ENCODE results near the gene ZFP64. TPM values are rescaled to one million over a fixed set of nuclear protein-coding genes. Genes with fewer than 3 reads are reported as not detected.
"Not testable (repeated sequence)": the region's sequence is repeated elsewhere in the genome, so short reads cannot be mapped to it uniquely, and the experiment has no call there.

ZFP64 gene
- total RNA-seq, 4 donors from 2014 or later, result 13.2 to 16.3 (median 13.4) TPM

- Histone ChIP-seq H3K4me1 (no peaks in the 10 kb centered on the region), H3K36me3 (no peaks in the 10 kb centered on the region), H3K4me3 (replicated peaks in 1 of 3) (no peak overlapping the region), H3K9me3 (no peaks in the 10 kb centered on the region), H3K27ac (no peak overlapping the region), H3K27me3 (no peaks in the 10 kb centered on the region)
- TF ChIP-seq POLR2A (IDR thresholded peaks at IDR 0.05), result no peak
- TF ChIP-seq, protein P1, sequence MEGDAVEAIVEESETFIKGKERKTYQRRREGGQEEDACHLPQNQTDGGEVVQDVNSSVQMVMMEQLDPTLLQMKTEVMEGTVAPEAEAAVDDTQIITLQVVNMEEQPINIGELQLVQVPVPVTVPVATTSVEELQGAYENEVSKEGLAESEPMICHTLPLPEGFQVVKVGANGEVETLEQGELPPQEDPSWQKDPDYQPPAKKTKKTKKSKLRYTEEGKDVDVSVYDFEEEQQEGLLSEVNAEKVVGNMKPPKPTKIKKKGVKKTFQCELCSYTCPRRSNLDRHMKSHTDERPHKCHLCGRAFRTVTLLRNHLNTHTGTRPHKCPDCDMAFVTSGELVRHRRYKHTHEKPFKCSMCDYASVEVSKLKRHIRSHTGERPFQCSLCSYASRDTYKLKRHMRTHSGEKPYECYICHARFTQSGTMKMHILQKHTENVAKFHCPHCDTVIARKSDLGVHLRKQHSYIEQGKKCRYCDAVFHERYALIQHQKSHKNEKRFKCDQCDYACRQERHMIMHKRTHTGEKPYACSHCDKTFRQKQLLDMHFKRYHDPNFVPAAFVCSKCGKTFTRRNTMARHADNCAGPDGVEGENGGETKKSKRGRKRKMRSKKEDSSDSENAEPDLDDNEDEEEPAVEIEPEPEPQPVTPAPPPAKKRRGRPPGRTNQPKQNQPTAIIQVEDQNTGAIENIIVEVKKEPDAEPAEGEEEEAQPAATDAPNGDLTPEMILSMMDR (IDR thresholded peaks at IDR 0.05), result no peak
- DNase-seq, result no peak
- intact Hi-C loops (cut with DNase I), result no loop called here
- 70 to 83% methylated on average over 1 of the region's 1 CpG for WGBS, 2 donors
These were observed 42.9 kb upstream of the ZFP64 start for GRCh38 chr20:52234302-52235045.

- intact Hi-C loops (cut with DNase I), result no loop called here
- H3K9me3 ChIP-seq, result no peaks in the 10 kb centered on the region
- H3K4me1 ChIP-seq, result no peaks in the 10 kb centered on the region
These were observed 39.7 kb upstream of the ZFP64 start for GRCh38 chr20:52231230-52231746.

GRCh38 chr20:52230409-52230808 is 38.8 kb upstream of the ZFP64 start:
- H3K27me3 ChIP-seq, result no peaks in the 10 kb centered on the region
- no peak overlapping the region for H3K4me3 ChIP-seq (replicated peaks in 1 of 3)
- DNase-seq, result no peak
- 67 to 72% methylated on average over 3 of the region's 3 CpGs for WGBS, 2 donors
- no peak overlapping the region for H3K27ac ChIP-seq
- no peaks in the 10 kb centered on the region for H3K4me1 ChIP-seq
- TF ChIP-seq, protein P1 (IDR thresholded peaks at IDR 0.05), result no peak
- no peak for TF ChIP-seq POLR2A (IDR thresholded peaks at IDR 0.05)
- no peaks in the 10 kb centered on the region for H3K9me3 ChIP-seq
- intact Hi-C loops (cut with DNase I), result no loop called here
- H3K36me3 ChIP-seq, result no peaks in the 10 kb centered on the region

More at GRCh38 chr20:52231230-52231746, 39.7 kb upstream of the ZFP64 start:
- no peak for DNase-seq
- no peak for TF ChIP-seq POLR2A (IDR thresholded peaks at IDR 0.05)
- TF ChIP-seq, protein P1 (IDR thresholded peaks at IDR 0.05), result no peak
- Histone ChIP-seq H3K27ac (no peak overlapping the region), H3K36me3 (no peaks in the 10 kb centered on the region), H3K27me3 (no peaks in the 10 kb centered on the region), H3K4me3 (replicated peaks in 1 of 3) (no peak overlapping the region)

DNA sequence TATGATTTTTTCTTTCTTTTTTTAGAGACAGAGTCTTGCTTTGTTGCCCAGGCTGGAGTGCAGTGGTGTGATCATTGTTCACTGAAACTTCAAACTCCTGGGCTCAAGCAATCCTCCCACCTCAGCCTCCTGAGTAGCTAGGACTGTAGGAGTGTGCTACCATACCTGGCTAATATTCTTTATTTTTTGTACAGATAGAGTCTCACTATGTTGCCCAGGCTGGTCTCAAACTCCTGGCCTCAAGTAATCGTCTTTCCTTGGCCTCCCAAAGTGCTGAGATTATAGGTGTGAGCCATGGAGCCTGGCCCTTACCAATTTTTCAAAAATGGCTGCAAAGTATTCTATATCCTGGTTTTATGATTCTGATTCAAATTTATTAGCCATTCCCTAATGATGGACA is 37.8 kb upstream of the ZFP64 start:
- DNase-seq; H3K36me3 ChIP-seq; intact Hi-C loops (cut with DNase I); H3K4me3 ChIP-seq (replicated peaks in 1 of 3); H3K27me3 ChIP-seq; H3K4me1 ChIP-seq; H3K27ac ChIP-seq; H3K9me3 ChIP-seq: not testable (repeated sequence)
- WGBS, 2 donors, result 74 to 94% methylated on average over 1 of the region's 1 CpG

DNA sequence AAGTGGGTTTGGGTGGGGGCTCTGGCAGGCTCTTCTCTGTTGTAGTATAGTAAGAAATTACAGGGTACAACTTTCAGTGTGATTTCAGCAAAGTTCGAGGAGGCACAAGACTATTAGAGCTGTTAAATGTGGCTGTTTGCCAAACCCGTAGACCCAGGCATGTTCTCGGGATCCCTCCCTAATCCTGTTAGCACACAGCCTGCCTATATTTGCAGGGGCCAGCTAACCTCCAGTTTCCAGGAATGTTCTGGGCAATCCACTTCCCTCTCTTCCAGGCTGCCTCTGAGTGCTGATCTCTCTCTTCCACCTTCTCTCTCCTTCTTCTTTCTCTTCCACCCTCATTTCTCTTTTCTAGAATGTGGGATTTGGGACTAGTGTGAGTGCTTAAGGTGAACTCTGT is 34.8 kb upstream of the ZFP64 start:
- no peaks in the 10 kb centered on the region for H3K36me3 ChIP-seq
- no peaks in the 10 kb centered on the region for H3K9me3 ChIP-seq
- no peak overlapping the region for H3K4me3 ChIP-seq (replicated peaks in 1 of 3)
- TF ChIP-seq, protein P1 (IDR thresholded peaks at IDR 0.05), result no peak
- WGBS, 2 donors, result 8 to 13% methylated on average over 3 of the region's 3 CpGs
- H3K27me3 ChIP-seq, result no peaks in the 10 kb centered on the region
- no peak overlapping the region for H3K27ac ChIP-seq
- DNase-seq, result no peak
- H3K4me1 ChIP-seq, result no peaks in the 10 kb centered on the region
- intact Hi-C loops (cut with DNase I), result no loop called here

Measured in thyroid gland (tissue), 4 donors.